Measurements from ENCODE around the gene DRICH1.
"Not testable (repeated sequence)": the region's sequence is repeated elsewhere in the genome, so short reads cannot be mapped to it uniquely, and the experiment has no call there.

Gene DRICH1

DNA sequence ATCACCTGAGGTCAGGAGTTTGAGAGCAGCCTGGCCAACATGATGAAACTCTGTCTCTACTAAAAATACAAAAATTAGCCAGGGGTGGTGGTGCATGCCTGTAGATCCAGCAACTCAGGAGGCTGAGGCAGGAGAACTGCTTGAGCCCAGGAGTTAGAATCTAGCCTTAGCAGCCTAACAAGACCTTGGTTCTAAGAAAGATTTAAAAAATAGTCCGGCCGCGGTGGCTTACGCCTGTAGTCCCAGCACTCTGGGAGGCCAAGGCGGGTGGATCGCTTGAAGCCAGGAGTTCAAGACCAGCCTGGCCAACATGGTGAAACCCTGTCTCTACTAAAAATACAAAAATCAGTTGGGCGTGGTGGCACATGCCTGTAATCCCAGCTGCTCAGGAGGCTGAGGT lies 14.4 kb upstream of the DRICH1 start:
- not testable (repeated sequence) for DNase-seq

DNA sequence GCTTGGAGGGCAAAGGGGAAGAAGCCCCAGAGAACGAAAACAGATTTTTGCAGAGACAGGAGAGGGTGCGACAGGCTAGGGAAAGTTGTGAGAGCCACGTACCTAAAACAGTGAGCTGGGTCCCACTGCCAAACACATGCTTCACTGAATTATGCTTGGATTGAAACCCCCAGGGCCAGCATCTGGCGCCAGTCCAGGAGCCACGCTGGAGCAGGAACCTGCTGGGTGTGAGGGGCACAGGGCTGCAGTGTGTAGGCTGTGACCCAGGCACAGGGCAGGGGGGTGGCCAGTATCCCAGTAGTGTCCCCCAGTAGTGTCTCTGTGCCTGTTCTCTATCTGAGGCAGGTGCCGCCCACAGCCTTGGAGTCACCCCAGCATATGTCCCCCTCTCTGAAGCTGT lies 8.1 kb upstream of the DRICH1 start:
- DNase-seq: not testable (repeated sequence)

DNA sequence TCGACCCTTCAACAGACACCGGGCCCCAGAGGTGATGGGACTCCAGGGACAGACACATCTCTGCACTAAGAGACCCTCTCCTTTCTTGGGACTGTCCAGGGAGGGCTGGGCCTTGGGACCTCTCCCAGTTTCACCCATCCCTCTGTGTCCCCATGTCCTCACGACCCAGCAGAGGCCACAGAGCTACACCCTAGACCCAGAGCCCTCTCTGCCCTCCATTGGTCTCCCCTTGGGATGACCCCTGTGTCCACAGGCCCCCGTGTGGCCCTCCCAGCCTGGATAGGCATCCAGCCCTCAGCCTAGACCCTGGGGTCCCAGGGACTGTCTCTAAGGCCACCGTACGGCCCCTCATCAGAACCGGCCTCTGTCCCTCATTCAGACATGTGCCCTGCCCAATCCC lies 7.5 kb upstream of the DRICH1 start:
- DNase-seq: no peak

GRCh38 chr22:23638611-23639010 lies 6.5 kb upstream of the DRICH1 start:
- no peak for DNase-seq

- not testable (repeated sequence) for DNase-seq
These were observed 3.2 kb upstream of the DRICH1 start for GRCh38 chr22:23635291-23635690.

GRCh38 chr22:23628056-23628743 lies 3.9 kb downstream of the DRICH1 start:
- not testable (repeated sequence) for DNase-seq

DNA sequence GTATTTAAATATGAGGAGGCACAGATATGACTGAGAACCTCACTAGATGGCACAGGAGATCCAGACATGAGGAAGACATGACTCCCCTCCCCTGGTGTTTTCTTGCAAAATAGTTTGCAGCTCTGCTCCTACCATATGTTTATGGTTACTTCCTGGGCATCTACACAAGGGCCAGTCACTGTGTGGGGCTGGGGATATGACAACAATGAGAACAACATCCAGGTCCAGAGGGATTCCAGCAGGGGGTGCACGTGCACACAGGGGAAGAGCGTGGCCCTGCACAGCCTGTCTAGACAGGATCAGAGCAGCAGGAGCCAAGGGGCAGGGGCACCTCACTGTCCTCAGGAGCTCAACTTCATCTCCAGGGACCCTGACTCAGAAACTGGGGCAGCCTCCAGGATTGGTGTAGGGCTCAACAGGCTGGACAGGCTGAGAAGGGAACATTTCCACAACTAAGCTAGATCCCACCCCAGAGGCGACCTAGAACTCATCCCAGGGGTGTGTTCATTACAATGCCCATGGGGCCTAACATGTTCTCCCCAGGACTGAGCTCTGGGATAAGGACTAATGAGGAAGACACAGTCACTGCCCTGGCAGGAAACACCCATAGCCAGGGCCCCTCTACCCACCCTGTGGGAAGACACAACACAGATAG lies 4.6 kb downstream of the DRICH1 start:
- not testable (repeated sequence) for DNase-seq

DNA sequence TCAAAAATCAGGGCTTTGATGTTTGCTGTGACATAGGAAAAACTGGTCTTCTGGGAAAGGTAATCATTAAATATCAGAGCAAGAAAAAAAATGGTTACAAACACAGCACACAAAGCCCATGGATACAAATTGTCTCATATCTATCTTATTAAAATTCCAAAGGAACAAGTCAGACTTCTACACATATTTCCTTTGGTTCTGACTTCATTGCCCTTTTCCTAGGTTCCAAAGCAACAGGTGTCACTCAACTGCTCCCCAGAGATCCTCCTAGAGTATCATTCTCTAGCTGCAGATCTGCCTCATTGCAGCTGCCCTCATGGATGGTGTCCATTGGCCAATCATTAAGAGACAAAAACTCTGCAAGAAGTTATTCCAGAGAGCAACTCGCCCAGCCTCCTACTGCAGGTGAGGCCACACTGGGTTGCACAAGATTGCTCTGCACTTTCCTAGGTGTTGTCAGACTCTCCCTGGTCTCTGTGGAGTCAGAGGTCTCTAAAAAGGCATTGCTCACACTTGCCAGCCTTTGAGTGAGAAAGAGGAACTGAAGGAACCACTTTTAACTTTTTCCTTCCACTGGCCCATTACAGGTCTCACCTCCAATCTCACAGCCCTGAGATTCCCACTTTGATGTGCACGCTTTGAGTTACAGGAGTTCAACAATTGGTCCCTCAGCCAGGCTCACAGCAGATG lies 5.7 kb downstream of the DRICH1 start:
- no peak for DNase-seq

DNA sequence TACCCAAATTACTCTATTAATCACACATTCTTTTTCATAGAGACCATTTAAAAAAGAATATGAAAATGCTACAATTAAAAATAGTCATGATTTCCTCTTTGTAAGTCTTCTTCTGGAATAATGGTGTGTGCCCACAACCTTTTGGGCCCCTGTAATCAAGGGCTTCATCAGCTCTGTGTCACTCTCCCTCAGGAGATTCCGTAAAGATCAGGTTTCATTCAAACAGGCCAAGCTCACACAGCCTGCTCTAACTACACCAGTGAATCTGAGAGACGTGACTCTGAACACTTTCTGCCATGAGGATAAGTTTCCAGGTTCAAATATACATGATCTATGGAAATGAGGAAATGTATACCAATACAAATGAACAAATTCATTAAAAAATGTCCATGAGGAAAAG lies 9.5 kb downstream of the DRICH1 start:
- DNase-seq: peak; percentile 4

DNA sequence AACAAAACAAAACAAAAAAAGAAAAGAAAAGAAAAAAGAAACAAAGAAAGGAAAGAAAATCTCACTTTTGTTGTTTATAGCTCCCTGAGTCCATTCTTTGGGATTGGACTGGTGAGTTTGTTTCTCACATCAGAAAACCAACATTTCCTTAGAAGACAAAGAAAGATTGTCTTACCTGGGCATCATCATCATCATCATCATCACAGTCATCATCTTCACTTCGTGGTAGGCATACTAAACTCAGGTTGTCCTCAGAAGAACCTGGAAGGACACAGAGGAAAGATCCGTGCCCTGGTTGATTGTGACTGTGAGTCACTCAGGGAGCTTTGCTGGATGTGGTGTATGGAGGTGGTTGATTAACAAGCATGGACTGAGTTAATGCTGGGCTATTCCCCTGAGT lies 10.2 kb downstream of the DRICH1 start:
- DNase-seq: not testable (repeated sequence)

GRCh38 chr22:23621082-23621780 lies 10.9 kb downstream of the DRICH1 start:
- DNase-seq: no peak

GRCh38 chr22:23613193-23613972 lies 18.7 kb downstream of the DRICH1 start:
- DNase-seq: no peak

DNA sequence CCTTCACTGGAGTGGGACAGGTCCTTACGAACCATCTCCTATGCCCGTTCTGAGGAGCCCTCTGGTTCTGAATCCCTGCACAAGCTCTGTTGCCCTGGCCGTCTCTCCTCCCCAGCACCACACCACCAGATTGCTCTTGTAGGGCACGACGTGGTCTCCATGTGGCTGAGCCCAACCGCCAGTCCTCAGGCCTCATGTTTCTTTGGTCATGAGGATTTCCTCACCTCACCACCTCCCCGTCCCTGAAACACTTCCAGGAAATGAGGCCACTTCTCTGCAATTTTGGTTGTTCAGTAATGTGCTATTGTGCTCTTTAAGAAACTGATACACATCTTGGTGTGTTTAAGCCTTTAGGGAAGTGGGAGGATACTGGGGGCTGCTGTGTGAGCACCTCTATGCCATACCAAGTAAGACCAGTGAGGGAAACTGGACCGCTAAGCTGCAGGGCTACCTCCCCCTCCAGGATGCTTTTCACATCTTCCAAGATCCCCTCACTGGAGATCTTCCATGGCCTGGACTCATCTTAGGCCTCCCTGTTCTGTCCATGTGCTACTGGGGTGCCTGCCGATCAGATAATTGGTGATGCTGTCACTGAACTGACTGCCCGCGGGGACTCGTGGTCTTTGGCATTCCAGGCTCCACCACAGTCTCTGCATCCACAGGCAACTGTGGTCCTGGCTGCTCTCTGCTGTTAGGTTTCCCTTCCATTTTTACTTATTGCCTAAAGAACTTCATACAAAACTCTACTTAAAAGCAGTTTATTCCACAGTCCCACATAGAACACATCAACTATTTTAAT lies 21.9 kb downstream of the DRICH1 start:
- no peak for DNase-seq

DNA sequence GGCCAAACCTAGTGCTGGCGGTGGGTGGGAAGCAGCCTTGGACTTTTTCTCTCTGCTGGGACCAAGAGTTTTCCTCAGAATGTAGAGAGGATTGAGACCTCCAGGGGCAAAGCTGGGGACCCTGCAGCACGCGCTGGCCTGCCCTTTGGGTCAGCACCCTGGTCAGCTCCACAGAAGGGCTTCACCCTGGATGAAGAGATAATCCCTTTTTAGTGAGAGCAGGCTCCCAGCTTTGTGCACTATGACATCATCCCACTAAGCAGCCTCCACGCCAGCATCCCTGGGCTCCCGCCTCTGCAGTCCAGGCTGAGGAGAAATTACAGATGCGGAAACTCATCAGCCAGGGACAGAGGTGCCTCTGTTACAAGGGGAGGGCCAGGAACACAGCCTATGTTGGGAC lies 23.5 kb downstream of the DRICH1 start:
- no peak for DNase-seq

GRCh38 chr22:23606204-23607131 lies 25.7 kb downstream of the DRICH1 start:
- DNase-seq: no peak

- DNase-seq: no peak
These were observed 27.0 kb downstream of the DRICH1 start for GRCh38 chr22:23604939-23605712.

GRCh38 chr22:23603266-23603665 lies 28.9 kb downstream of the DRICH1 start:
- no peak for DNase-seq

DNA sequence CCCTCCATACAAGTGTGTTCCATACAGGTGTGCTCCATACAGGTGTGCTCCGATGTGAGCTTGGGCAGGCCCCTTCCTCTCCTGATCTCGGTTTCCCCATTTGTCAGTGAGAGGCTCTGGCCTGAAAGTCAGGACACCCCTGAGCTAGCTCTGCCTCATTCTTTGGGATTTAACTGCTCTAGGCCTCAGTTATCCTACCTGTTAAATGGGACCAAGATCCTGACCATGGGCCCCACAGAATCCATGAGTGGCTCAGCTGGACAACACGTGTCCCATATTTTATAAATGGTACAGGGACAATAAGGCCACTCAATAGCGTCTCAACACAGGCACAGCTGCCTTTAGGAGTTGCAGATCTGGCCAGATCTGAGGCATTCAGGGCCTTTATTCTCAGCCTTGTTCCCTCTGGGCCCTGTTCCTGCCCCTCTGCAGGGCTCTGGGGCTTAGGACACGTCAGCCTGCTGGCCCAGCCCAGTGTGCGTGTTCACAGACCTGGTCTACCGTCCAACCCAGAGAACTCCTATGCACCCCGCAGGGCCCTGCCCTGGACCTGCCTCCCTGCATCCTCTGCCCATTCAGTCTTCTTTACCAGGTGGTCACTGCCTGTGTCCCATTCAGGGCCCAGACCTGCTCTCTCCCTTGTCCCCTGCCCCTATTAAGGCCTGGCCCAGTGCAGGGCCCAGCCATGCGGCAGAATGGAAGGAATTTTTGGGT lies 33.2 kb downstream of the DRICH1 start:
- no peak for DNase-seq
